Measurements from ENCODE around the gene MMP28. TPM values are rescaled to one million over a fixed set of nuclear protein-coding genes. Genes with fewer than 3 reads are reported as not detected.

Gene MMP28
- total and polyA plus RNA-seq, 2 donors (not counting 1 experiment from before 2014, with no cell fraction given): 0.15 to 2.0 TPM

DNA sequence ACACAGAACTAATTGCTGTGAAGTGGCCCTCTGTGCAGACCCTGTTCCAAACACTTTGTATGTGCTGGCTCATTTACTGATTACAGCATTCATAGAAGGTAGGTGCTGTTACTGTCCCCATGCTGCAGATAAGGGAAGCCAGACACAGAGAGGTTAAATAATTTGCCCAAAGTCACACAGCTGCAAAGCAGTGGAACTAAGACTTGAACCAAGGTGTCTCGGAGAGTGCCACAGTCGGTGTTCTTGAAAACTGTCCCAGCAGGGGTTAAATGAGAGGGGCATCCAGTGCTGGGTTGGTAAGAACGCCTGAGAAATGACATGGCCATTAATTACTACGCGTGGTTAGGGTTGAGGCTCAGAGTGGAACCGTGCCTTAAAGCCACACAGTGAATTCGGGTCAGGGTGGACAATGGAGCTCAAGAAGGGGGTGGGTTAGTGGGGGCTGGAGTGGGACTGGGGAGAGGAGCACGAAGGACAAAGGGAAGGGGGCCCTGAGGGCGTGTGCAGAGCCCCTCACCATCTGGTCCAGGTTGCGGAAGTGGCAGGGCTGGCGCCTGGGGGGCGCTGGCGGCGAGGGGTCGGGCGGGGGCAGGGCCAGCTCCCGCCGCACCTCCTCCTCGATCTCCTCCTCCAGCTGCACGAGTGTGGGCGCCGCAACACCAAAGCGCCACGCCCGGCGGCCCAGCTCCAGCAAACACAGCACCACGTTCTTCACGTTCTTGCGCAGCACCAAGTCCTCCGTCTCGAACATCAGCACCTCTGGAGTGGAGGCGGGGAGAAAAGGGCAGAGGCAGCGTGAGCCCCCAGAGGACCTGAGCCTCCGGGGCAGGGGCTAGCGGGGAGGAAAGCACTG is 45.7 kb downstream of the MMP28 start:
- Histone ChIP-seq H3K79me2 (ENCODE audit: control insufficient read depth, insufficient read depth, low read length) (no peaks in the 10 kb centered on the region), H3K4me2 (replicated peaks; ENCODE audit: low read depth, low read length, poor library complexity, severe bottlenecking) (peak overlapping the region; percentile 17), H3K27ac (ENCODE audit: low read length in 2 of 2) (no peak overlapping the region), H3K36me3 (replicated peaks in 1 of 2; ENCODE audit: control extremely low read depth in 1 of 2, control insufficient read depth in 1 of 2, extremely low read depth in 1 of 2, insufficient read depth in 2 of 2, low read length in 1 of 2) (no peaks in the 10 kb centered on the region), H3K9me3 (ENCODE audit: control extremely low read depth in 1 of 3, control insufficient read depth in 2 of 3, insufficient read depth in 1 of 3, low read length in 2 of 3) (peaks cover 0 to 6% (median 0%) of the 10 kb centered on the region in 3 donors), H3K4me3 (ENCODE audit: control extremely low read depth in 1 of 5, extremely low read depth in 1 of 5, insufficient read depth in 1 of 5, low read depth in 2 of 5, low read length in 4 of 5) (no peak overlapping the region), H3K9ac (ENCODE audit: low read length) (no peak overlapping the region), H3K4me1 (ENCODE audit: control insufficient read depth in 2 of 2, insufficient read depth in 2 of 2, low read length in 2 of 2) (peaks cover 3 to 10% of the 10 kb centered on the region in 2 donors), H3K27me3 (replicated peaks in 1 of 4; ENCODE audit: control extremely low read depth in 1 of 4, control insufficient read depth in 3 of 4, insufficient read depth in 4 of 4, low read length in 3 of 4) (peaks cover 0 to 52% (median 23%) of the 10 kb centered on the region in 4 experiments), H4K20me1 (ENCODE audit: control insufficient read depth, insufficient read depth, low read length, poor library complexity, severe bottlenecking) (no peaks in the 10 kb centered on the region), H2AFZ (ENCODE audit: insufficient read depth, low read depth, low read length, poor library complexity, severe bottlenecking) (no peak overlapping the region)
- no peak overlapping the region for H3K4me3 Mint-ChIP-seq
- H3K4me1 Mint-ChIP-seq: peaks cover 6% of the 10 kb centered on the region
- H3K27me3 Mint-ChIP-seq: peaks cover 50% of the 10 kb centered on the region
- intact Hi-C loops (cut with micrococcal nuclease): loop anchor here (5.0 kb wide), 1 partner anchor 1327 kb away; no protein-coding TSS in a partner anchor
- ChIA-PET POLR2A (no interaction called here), CTCF (interaction anchor here (1.0 to 3.1 kb wide), 3 partner anchors 12 to 137 kb away, joined by 3 to 12 read pairs (median 11); no protein-coding TSS in a partner anchor)
- TF ChIP-seq, protein P1, sequence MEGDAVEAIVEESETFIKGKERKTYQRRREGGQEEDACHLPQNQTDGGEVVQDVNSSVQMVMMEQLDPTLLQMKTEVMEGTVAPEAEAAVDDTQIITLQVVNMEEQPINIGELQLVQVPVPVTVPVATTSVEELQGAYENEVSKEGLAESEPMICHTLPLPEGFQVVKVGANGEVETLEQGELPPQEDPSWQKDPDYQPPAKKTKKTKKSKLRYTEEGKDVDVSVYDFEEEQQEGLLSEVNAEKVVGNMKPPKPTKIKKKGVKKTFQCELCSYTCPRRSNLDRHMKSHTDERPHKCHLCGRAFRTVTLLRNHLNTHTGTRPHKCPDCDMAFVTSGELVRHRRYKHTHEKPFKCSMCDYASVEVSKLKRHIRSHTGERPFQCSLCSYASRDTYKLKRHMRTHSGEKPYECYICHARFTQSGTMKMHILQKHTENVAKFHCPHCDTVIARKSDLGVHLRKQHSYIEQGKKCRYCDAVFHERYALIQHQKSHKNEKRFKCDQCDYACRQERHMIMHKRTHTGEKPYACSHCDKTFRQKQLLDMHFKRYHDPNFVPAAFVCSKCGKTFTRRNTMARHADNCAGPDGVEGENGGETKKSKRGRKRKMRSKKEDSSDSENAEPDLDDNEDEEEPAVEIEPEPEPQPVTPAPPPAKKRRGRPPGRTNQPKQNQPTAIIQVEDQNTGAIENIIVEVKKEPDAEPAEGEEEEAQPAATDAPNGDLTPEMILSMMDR (IDR thresholded peaks at IDR 0.05): no peak
- TF ChIP-seq EZH2 (IDR thresholded peaks at IDR 0.05; ENCODE audit: borderline replicate concordance, insufficient read depth, low read depth, low read length, poor library complexity, severe bottlenecking): no peak
- no peak for ATAC-seq (ENCODE audit: low read depth)
- WGBS (ENCODE audit: insufficient coverage): 17% methylated on average over 33 of the region's 35 CpGs
- no peak for DNase-seq
- no peak overlapping the region for H3K27ac Mint-ChIP-seq
- H3K9me3 Mint-ChIP-seq (ENCODE audit: insufficient read depth): no peaks in the 10 kb centered on the region

DNA sequence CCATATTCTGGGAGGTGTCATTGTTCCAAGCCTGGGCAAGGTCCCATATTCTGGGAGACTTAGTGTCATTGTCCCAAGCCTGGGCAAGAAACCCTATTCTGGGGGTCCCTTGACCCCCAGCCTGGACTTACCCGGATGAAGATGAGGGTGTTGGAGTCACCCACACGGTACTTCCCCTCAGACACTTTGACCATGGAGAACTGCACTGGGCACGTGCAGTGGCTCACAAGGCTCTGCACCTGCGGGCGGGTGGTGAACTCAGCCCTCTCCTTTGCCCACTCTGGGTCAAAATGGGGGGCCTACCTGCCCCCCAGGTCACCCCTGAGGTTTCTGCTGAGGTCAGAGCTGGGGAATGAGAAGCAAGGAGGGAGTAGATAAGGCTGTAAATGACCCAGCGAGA is 46.5 kb downstream of the MMP28 start:
- CTCF ChIA-PET: interaction anchor here (0.5 to 2.7 kb wide), 4 partner anchors 56 to 579 kb away, joined by 3 to 16 read pairs (median 8); no protein-coding TSS in a partner anchor
- Histone ChIP-seq H2AFZ (ENCODE audit: insufficient read depth, low read depth, low read length, poor library complexity, severe bottlenecking) (no peak overlapping the region), H3K4me2 (replicated peaks; ENCODE audit: low read depth, low read length, poor library complexity, severe bottlenecking) (no peak overlapping the region), H3K9ac (ENCODE audit: low read length) (no peak overlapping the region), H3K27me3 (replicated peaks in 1 of 4; ENCODE audit: control extremely low read depth in 1 of 4, control insufficient read depth in 3 of 4, insufficient read depth in 4 of 4, low read length in 3 of 4) (peaks cover 0 to 52% (median 23%) of the 10 kb centered on the region in 4 experiments), H3K9me3 (ENCODE audit: control extremely low read depth in 1 of 3, control insufficient read depth in 2 of 3, insufficient read depth in 1 of 3, low read length in 2 of 3) (peaks cover 0 to 10% (median 0%) of the 10 kb centered on the region in 3 donors), H3K4me1 (ENCODE audit: control insufficient read depth in 2 of 2, insufficient read depth in 2 of 2, low read length in 2 of 2) (peaks cover 3 to 10% of the 10 kb centered on the region in 2 donors), H3K4me3 (ENCODE audit: control extremely low read depth in 1 of 5, extremely low read depth in 1 of 5, insufficient read depth in 1 of 5, low read depth in 2 of 5, low read length in 4 of 5) (no peak overlapping the region), H3K36me3 (replicated peaks in 1 of 2; ENCODE audit: control extremely low read depth in 1 of 2, control insufficient read depth in 1 of 2, extremely low read depth in 1 of 2, insufficient read depth in 2 of 2, low read length in 1 of 2) (no peaks in the 10 kb centered on the region), H4K20me1 (ENCODE audit: control insufficient read depth, insufficient read depth, low read length, poor library complexity, severe bottlenecking) (no peaks in the 10 kb centered on the region), H3K79me2 (ENCODE audit: control insufficient read depth, insufficient read depth, low read length) (no peaks in the 10 kb centered on the region), H3K27ac (ENCODE audit: low read length in 2 of 2) (no peak overlapping the region)
- intact Hi-C loops (cut with micrococcal nuclease): loop anchor here (5.0 kb wide), 1 partner anchor 1327 kb away; no protein-coding TSS in a partner anchor
- DNase-seq (no peak), ATAC-seq (ENCODE audit: low read depth) (no peak)
- H3K9me3 Mint-ChIP-seq (ENCODE audit: insufficient read depth): no peaks in the 10 kb centered on the region
- POLR2A ChIA-PET: no interaction called here
- no peak overlapping the region for H3K27ac Mint-ChIP-seq
- H3K4me1 Mint-ChIP-seq: peaks cover 6% of the 10 kb centered on the region
- TF ChIP-seq EZH2 (IDR thresholded peaks at IDR 0.05; ENCODE audit: borderline replicate concordance, insufficient read depth, low read depth, low read length, poor library complexity, severe bottlenecking): no peak
- TF ChIP-seq, protein P1 (IDR thresholded peaks at IDR 0.05): no peak
- H3K27me3 Mint-ChIP-seq: peaks cover 55% of the 10 kb centered on the region
- no peak overlapping the region for H3K4me3 Mint-ChIP-seq
- 83% methylated on average over 4 of the region's 6 CpGs for WGBS (ENCODE audit: insufficient coverage)
